Upper lobe of left lung (tissue), 6 donors: ENCODE measurements around the gene SLC7A6. TPM values are rescaled to one million over a fixed set of nuclear protein-coding genes. Genes with fewer than 3 reads are reported as not detected.

Experiments
- ATAC-seq, 2 donors: fragments of 200-7000 bp; cut with Tn5 transposase; one replicate each; pipeline ENCODE4 v1.9.1; 2022; ENCODE audit warnings: mild to moderate bottlenecking in 2 of 2, moderate library complexity in 2 of 2; ENCODE audit not compliant: low FRiP score in 2 of 2
- DNase-seq, 2 donors: peaks; one replicate each; pipeline ENCODE4 v3.0.0-alpha.2; 2019 to 2020
- H3K27ac ChIP-seq, 4 donors: fragments of 200-600 bp; sonication (generic); one replicate each; pipeline ENCODE4 v1.5.1; 2016 to 2019
- H3K27me3 ChIP-seq, 4 donors: fragments of 200-600 bp; sonication (generic); one replicate each; pipeline ENCODE4 v1.5.1; 2017 to 2019
- H3K36me3 ChIP-seq, 4 donors: fragments of 200-600 bp; sonication (generic); one replicate each; pipeline ENCODE4 v1.5.1; 2016 to 2019
- H3K4me1 ChIP-seq, 4 donors: fragments of 200-600 bp; sonication (generic); one replicate each; pipeline ENCODE4 v1.5.1; 2018 to 2019
- H3K4me3 ChIP-seq, 4 donors: fragments of 200-600 bp; sonication (generic); one replicate each; pipeline ENCODE4 v1.5.1; 2017 to 2019; ENCODE audit warnings: mild to moderate bottlenecking in 2 of 4, moderate library complexity in 1 of 4
- H3K9me3 ChIP-seq, 4 donors: fragments of 200-600 bp; sonication (generic); one replicate each; pipeline ENCODE4 v1.5.1; 2018 to 2019
- CTCF ChIP-seq, 6 experiments: fragments of 450-650 bp in 4 of 6; fragments of 200-600 bp in 2 of 6; sonication (generic) in 2 of 6; IDR thresholded peaks; one replicate each; pipeline ENCODE4 v1.5.1; 2016 to 2019; ENCODE audit warnings: antibody characterized with exemption in 6 of 6
- EP300 ChIP-seq, 4 donors: sonication (generic); formaldehyde crosslinking; IDR thresholded peaks; one replicate each; pipeline ENCODE4 v1.5.1; 2017; ENCODE audit warnings: antibody characterized with exemption in 4 of 4, control low read depth in 2 of 4
- POLR2A ChIP-seq, 4 donors: fragments of 450-650 bp; IDR thresholded peaks; one replicate each; pipeline ENCODE4 v1.5.1; 2016 to 2017; ENCODE audit warnings: antibody characterized with exemption in 4 of 4, mild to moderate bottlenecking in 2 of 4
- POLR2AphosphoS5 ChIP-seq, 2 donors: sonication (generic); formaldehyde crosslinking; IDR thresholded peaks; one replicate each; pipeline ENCODE4 v1.5.1; 2017; ENCODE audit warnings: antibody characterized with exemption in 2 of 2
- WGBS, 2 donors: methylation state at CpG; one replicate each; pipeline ENCODE4 v1.1.5; 2017 to 2018; 5-methylcytosine and 5-hydroxymethylcytosine counted together
- total RNA-seq, 6 donors: library from RNA; depleted of rRNA in 4 of 6; stranded (reverse); fragments of >200 nt in 4 of 6; gene quantifications; one replicate each; pipeline versions ENCODE4 v1.1.0 to v1.2.1, GENCODE V29; 2016 to 2021
- donor health status: DM: no; HTN: no; CAD: no; lungs with moderate emphysema.
- donor health status: DM: no; HTN: yes; CAD: no; lungs with severe emphysema.

The SLC7A6 gene
- 100 to 1,000 TPM in 1 of 6 donors, 10 to 100 TPM in 5; 44.9 to 109 (median 49.5) TPM for total RNA-seq

- peak within 1 kb of the TSS; percentile 97 to 99 (median 98) for H3K27ac ChIP-seq
- WGBS, 2 donors: 0 to 1% methylated on average over 44 to 67 of the region's 123 CpGs
- peaks cover 0 to 17% (median 12%) of the 10 kb centered on the region in 4 donors for H3K36me3 ChIP-seq
- H3K27me3 ChIP-seq: no peaks in the 10 kb centered on the region
- H3K4me3 ChIP-seq: peak within 1 kb of the TSS; percentile 89 to 94 (median 91)
- ATAC-seq: peak; percentile 71 to 92
- peaks cover 17 to 35% (median 22%) of the 10 kb centered on the region in 4 donors for H3K4me1 ChIP-seq
- TF ChIP-seq POLR2AphosphoS5 (IDR thresholded peaks at IDR 0.05): peak; percentile 18 to 52
- TF ChIP-seq EP300 (IDR thresholded peaks at IDR 0.05): no peak
- TF ChIP-seq POLR2A (IDR thresholded peaks at IDR 0.05): peak in 3 of 4 donors; percentile 70 to 81 (median 76)
- TF ChIP-seq CTCF (IDR thresholded peaks at IDR 0.05): peak; percentile 61 to 95 (median 88)
- DNase-seq: peak; percentile 86 to 97
- H3K9me3 ChIP-seq: no peaks in the 10 kb centered on the region
Measured at GRCh38 chr16:68264128-68265077, at the start of gene SLC7A6. Gene SLC7A6, plus strand, starts transcription at chr16:68264526. Its CDS starts 10,201 bp downstream, at chr16:68274727.

GRCh38 chr16:68214726-68215125, 49.6 kb upstream of the SLC7A6 start:
- no peak for DNase-seq
- H3K36me3 ChIP-seq: peaks cover 0 to 14% (median 0%) of the 10 kb centered on the region in 4 donors
- no peaks in the 10 kb centered on the region for H3K27me3 ChIP-seq
- 72 to 79% methylated on average over 3 of the region's 3 CpGs for WGBS, 2 donors
- no peak for ATAC-seq
- TF ChIP-seq POLR2A (IDR thresholded peaks at IDR 0.05) (no peak), EP300 (IDR thresholded peaks at IDR 0.05) (no peak), POLR2AphosphoS5 (IDR thresholded peaks at IDR 0.05) (no peak), CTCF (IDR thresholded peaks at IDR 0.05) (no peak)
- peaks cover 0 to 12% (median 0%) of the 10 kb centered on the region in 4 donors for H3K4me1 ChIP-seq
- peak overlapping the region in 1 of 4 donors; percentile 3 for H3K27ac ChIP-seq
- H3K4me3 ChIP-seq: no peak overlapping the region
- H3K9me3 ChIP-seq: no peaks in the 10 kb centered on the region

- ATAC-seq (no peak), DNase-seq (no peak)
- Histone ChIP-seq H3K36me3 (peaks cover 0 to 14% (median 0%) of the 10 kb centered on the region in 4 donors), H3K4me3 (no peak overlapping the region), H3K27ac (no peak overlapping the region), H3K27me3 (no peaks in the 10 kb centered on the region), H3K9me3 (no peaks in the 10 kb centered on the region), H3K4me1 (peaks cover 0 to 16% (median 0%) of the 10 kb centered on the region in 4 donors)
- WGBS, 2 donors: 50 to 74% methylated on average over 1 of the region's 1 CpG
- no peak for TF ChIP-seq CTCF (IDR thresholded peaks at IDR 0.05)
- no peak for TF ChIP-seq EP300 (IDR thresholded peaks at IDR 0.05)
- TF ChIP-seq POLR2A (IDR thresholded peaks at IDR 0.05): no peak
- TF ChIP-seq POLR2AphosphoS5 (IDR thresholded peaks at IDR 0.05): no peak
Measured at GRCh38 chr16:68215302-68215701, 49.0 kb upstream of the SLC7A6 start.

- Histone ChIP-seq H3K27me3 (no peaks in the 10 kb centered on the region), H3K4me1 (peaks cover 0 to 22% (median 0%) of the 10 kb centered on the region in 4 donors), H3K36me3 (peaks cover 0 to 17% (median 0%) of the 10 kb centered on the region in 4 donors), H3K4me3 (no peak overlapping the region), H3K9me3 (no peaks in the 10 kb centered on the region), H3K27ac (no peak overlapping the region)
- TF ChIP-seq POLR2AphosphoS5 (IDR thresholded peaks at IDR 0.05) (no peak), EP300 (IDR thresholded peaks at IDR 0.05) (no peak), CTCF (IDR thresholded peaks at IDR 0.05) (no peak)
- ATAC-seq (no peak), DNase-seq (no peak)
- WGBS, 2 donors: 63 to 90% methylated on average over 3 of the region's 3 CpGs
Measured at GRCh38 chr16:68216240-68216639, 48.1 kb upstream of the SLC7A6 start.
